NCI-H82 treated with DMSO at 0.1 percent for 48 hours (cell line): ENCODE measurements around the gene PLEKHO2.

ENCODE experiments used
- DNase-seq: peaks from one replicate; lab custom pipeline; 2025; ENCODE audit not compliant: unreplicated experiment; lab: John Stamatoyannopoulos, UW

The PLEKHO2 gene

DNA sequence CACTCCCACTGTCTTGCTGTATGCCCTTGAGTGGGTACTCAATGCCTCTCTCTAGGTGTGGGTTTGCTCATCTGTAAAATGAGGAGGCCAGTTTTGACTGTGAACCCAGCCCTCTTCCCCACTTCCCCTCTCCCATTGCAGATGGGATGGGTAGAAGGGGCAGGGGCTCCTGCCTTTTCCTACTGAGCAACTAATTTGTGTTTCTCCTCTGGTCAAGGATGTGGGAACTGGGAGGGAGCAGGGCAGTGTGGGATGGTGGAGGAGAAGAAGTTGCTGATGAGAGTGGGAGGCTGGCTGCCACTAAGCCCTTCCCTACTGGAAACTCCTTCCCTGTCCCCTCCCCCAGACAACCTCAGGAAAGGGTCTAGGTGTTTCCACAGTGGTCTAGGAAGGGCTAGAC lies 49.8 kb downstream of the PLEKHO2 start:
- no peak for DNase-seq

DNA sequence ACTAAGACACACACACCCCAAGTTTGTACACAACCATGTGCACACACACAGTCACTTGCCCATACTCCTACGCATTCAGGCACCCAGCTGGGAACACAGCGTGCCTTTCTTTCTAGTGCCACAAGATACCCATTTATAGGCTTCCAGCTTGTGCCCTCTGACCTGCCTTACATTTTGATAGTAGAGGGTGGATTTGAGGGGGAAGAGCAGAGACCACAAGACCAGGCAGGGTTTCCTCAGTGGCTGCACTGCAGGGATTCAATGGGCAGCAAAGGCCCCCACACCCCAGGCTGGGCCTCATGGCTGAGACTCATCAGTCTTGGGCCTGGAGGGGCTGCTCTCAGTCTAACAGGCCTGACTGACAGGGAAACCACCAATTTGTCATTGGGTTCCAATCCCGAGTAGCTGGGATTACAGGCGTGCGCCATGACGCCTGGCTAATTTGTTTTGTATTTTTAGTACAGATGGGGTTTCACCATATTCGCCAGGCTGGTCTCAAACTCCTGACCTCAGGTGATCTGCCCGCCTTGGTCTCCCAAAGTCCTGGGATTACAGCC lies 51.2 kb downstream of the PLEKHO2 start:
- no peak for DNase-seq

DNA sequence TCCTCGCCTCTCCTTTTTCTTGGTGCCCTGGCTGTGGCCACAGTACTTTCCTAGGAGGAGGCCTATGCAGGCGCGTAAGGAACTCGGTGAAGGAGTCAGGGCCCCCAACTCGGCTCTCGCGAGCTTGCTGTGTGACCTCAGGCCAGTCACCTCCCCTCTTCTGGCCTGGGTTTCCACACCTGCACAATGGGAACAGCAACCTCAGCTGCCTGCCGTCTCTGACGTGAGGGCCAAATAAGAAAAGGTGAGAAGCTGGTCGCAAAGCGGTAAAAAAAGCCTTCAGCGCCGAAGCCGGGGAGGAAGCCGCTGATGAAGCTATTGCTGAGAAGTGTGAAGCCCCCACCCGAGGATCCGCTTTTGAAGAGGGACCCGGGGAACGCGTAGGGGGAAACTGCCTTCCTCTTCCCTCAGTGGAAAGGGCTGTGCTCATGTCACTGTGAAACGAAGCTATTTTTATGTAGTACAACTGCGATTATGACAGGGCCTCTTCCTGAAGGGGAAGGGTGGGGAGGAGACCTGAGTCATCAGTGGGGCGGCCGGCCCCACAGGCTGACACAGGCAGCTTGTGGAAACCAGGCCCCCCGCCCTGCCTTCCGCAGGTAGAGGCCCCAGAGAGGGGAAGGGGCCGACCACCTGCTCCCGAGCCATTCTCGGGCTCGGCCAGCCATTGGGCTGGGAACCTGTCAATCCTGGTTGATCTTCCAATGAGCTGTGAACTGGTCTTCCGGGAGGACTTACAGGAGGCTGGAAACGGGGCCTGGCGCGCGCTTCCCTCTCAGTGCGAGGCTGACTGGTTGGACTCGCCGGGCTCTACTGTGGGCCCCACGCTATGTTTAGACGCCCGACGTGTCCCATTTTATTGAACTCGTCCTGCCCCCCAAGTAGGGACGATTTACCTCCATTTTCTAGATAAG lies 52.0 kb downstream of the PLEKHO2 start:
- DNase-seq = no peak

GRCh38 chr15:64894395-64895056 lies 52.8 kb downstream of the PLEKHO2 start:
- no peak for DNase-seq

- no peak for DNase-seq
Observed at GRCh38 chr15:64895285-64896065, 53.8 kb downstream of the PLEKHO2 start.

DNA sequence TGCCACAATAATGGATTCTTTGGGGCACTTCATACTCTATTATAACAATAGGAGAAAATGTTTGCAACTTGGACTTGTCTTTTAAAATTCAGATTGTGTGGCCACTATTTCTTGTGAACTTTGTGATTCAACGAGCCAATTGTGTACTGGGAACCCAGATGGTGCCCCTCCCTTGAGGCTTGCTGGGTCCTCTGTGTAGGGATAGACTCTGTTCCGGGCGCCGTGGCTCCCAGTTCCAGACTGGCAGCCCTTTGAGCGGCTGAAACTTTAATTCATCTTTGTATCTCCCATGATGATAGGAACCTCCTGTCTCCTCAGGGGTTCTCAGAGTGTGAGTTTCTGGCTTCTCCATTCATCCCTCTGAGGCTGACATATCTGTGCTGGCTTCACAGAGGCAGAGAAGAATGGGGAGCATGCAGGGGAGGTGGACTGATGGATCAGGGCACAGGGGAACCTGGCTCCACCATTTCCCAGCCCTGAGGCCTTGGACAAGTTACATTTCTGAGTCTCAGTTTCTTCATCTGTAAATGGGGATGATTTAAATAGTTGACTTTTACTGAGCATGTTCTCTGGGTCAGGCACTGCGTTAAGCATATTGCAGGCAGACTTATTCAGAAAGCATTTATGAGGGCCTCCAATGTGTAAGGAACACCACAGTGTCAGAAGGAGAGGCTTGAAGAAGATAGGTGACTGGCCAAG lies 54.8 kb downstream of the PLEKHO2 start:
- no peak for DNase-seq

DNA sequence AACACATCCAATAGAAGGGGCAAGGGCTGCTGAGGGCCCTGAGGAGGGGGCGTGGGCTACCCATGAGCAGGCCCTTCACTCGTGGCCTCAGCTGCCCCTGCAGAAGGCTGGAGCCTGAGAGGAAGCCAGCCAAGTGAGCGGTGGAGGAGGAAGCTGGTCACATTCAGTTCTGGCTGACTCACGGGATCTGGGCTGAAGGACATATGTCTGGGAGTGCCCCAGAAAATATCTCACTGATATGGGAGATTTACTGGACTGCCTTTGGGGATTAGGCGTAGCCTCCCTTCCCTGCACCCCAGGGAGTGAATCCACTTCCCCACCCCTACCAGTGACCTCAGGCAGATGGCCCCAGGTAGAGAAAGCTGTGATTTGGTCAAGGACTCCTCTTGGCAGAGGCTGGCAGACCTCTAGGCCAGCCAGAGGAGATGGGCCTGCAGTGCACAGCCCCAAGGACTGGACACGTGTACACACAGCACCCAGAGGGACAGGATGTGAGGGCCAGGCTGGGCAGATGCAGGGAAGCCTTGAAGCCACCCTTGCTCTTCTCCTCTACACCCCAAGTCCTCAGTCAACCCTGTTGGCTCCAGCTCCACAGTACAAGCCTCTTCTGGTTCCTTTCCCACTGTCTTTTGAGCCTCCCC lies 55.8 kb downstream of the PLEKHO2 start:
- DNase-seq = no peak

- no peak for DNase-seq
Observed at GRCh38 chr15:64898406-64898805, 56.7 kb downstream of the PLEKHO2 start.

GRCh38 chr15:64901141-64901540 lies 59.4 kb downstream of the PLEKHO2 start:
- no peak for DNase-seq

- no peak for DNase-seq
Observed at GRCh38 chr15:64901914-64902313, 60.2 kb downstream of the PLEKHO2 start.

GRCh38 chr15:64902863-64903262 lies 61.1 kb downstream of the PLEKHO2 start:
- DNase-seq = no peak

- no peak for DNase-seq
Observed at GRCh38 chr15:64903326-64903950, 61.7 kb downstream of the PLEKHO2 start.

- DNase-seq = no peak
Observed at GRCh38 chr15:64904189-64904588, 62.5 kb downstream of the PLEKHO2 start.

- DNase-seq = peak; percentile 24
Observed at GRCh38 chr15:64905119-64905831, 63.6 kb downstream of the PLEKHO2 start.

GRCh38 chr15:64905941-64906340 lies 64.2 kb downstream of the PLEKHO2 start:
- DNase-seq = no peak

- no peak for DNase-seq
Observed at GRCh38 chr15:64906402-64906801, 64.7 kb downstream of the PLEKHO2 start.

DNA sequence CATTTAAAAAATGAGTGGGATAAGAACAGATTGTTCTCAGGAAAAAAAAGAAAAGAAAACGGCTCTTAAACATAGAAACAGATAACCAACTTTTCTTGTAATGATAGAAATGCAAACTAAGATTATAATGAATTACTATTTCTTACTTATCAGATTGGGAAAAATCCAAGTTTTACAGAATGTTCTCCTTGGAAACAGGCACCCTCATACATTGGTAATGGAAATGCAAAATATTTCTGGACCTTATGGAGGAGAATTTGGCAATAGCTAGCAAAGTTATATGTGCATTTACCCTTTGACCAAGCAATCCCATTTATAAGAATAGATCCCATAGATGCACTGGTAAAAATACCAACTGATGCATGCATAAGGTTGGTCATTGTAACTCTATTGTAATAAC lies 66.3 kb downstream of the PLEKHO2 start:
- no peak for DNase-seq

DNA sequence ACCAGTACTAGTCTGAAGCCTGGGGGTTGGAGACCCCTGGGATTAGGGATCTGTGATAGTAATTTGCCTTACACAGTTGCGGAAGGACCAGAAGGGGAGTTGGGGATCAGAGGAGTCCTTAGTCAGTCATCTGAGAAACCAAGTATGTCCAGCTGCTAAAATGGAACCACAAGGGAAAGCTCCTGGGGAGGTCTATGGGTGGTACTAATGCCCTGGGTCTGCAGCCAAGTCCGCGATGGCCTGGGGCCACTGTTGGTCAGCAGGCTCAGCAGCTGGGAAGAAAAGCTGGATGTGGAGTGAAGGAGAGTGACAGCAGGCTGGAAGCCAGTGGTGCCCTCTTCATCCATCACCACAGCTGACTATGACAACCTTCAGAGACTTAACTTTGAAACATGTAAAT lies 67.8 kb downstream of the PLEKHO2 start:
- DNase-seq = no peak
